Hepatocyte (in vitro differentiated cells): ENCODE results near the gene PHTF1.

Source experiments
- EZH2 ChIP-seq: fragments of 200-600 bp; sonication (generic); IDR thresholded peaks from 2 replicates; pipeline ENCODE4 v1.6.1; 2016; ENCODE audit warnings: antibody characterized with exemption, mild to moderate bottlenecking, borderline replicate concordance
- TF ChIP-seq, protein P1 (sequence below): fragments of 200-600 bp; sonication (generic); IDR thresholded peaks from 2 replicates; pipeline ENCODE4 v1.5.1; 2016; ENCODE audit warnings: antibody characterized with exemption, mild to moderate bottlenecking; ENCODE audit not compliant: poor library complexity

- TF ChIP-seq, protein P1, sequence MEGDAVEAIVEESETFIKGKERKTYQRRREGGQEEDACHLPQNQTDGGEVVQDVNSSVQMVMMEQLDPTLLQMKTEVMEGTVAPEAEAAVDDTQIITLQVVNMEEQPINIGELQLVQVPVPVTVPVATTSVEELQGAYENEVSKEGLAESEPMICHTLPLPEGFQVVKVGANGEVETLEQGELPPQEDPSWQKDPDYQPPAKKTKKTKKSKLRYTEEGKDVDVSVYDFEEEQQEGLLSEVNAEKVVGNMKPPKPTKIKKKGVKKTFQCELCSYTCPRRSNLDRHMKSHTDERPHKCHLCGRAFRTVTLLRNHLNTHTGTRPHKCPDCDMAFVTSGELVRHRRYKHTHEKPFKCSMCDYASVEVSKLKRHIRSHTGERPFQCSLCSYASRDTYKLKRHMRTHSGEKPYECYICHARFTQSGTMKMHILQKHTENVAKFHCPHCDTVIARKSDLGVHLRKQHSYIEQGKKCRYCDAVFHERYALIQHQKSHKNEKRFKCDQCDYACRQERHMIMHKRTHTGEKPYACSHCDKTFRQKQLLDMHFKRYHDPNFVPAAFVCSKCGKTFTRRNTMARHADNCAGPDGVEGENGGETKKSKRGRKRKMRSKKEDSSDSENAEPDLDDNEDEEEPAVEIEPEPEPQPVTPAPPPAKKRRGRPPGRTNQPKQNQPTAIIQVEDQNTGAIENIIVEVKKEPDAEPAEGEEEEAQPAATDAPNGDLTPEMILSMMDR = no peak
- TF ChIP-seq EZH2 = no peak
Observed at GRCh38 chr1:113694910-113695309, 64.4 kb downstream of the PHTF1 start.
